Neural cell (in vitro differentiated cells): ENCODE measurements around the gene IMMP2L.

Experiments used
- EZH2 ChIP-seq: fragments of 200-600, 300-800 bp; shearing (Covaris generic), sonication (generic); IDR thresholded peaks from 2 replicates; pipeline ENCODE4 v1.6.1; 2014; ENCODE audit warnings: antibody characterized with exemption, low read length, borderline replicate concordance, mild to moderate bottlenecking; ENCODE audit not compliant: insufficient read depth, poor library complexity, severe bottlenecking
- SMC3 ChIP-seq: fragments of 450-650 bp; conservative IDR thresholded peaks from 2 replicates; pipeline ENCODE4 v1.6.1; 2014; ENCODE audit warnings: antibody characterized with exemption, mild to moderate bottlenecking, moderate library complexity; ENCODE audit not compliant: poor library complexity
- TF ChIP-seq, protein P1 (sequence below): fragments of 450-650 bp; IDR thresholded peaks from 2 replicates; pipeline ENCODE4 v1.5.1; 2014; ENCODE audit warnings: antibody characterized with exemption, mild to moderate bottlenecking, moderate library complexity; ENCODE audit not compliant: poor library complexity, severe bottlenecking

DNA sequence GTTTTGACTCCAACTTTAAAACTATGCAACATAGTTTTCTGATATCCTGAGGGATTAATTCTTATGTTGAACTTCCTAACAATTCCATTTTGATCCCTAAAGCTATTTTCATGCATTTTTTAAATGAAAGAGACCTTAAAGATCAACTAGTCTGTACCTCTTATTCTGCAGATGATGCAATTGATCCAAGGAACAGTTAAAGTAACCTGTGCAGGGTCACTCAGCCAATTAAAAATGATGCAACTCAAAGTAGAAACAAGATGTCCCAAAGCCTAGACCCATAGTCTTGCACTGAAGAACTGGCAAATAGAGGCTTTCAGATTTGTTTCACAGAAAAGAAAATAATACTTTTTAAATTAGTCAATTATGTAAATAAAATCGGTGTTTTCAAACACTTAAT is 86.3 kb downstream of the IMMP2L start:
- TF ChIP-seq SMC3 (no peak), EZH2 (no peak)
- TF ChIP-seq, protein P1, sequence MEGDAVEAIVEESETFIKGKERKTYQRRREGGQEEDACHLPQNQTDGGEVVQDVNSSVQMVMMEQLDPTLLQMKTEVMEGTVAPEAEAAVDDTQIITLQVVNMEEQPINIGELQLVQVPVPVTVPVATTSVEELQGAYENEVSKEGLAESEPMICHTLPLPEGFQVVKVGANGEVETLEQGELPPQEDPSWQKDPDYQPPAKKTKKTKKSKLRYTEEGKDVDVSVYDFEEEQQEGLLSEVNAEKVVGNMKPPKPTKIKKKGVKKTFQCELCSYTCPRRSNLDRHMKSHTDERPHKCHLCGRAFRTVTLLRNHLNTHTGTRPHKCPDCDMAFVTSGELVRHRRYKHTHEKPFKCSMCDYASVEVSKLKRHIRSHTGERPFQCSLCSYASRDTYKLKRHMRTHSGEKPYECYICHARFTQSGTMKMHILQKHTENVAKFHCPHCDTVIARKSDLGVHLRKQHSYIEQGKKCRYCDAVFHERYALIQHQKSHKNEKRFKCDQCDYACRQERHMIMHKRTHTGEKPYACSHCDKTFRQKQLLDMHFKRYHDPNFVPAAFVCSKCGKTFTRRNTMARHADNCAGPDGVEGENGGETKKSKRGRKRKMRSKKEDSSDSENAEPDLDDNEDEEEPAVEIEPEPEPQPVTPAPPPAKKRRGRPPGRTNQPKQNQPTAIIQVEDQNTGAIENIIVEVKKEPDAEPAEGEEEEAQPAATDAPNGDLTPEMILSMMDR: no peak
